Measurements from ENCODE around the gene INPP5F. TPM values are rescaled to one million over a fixed set of nuclear protein-coding genes. Genes with fewer than 3 reads are reported as not detected.

The INPP5F gene
- total and polyA plus RNA-seq, 9 of the 15 experiments (the other 6 are each of a cell fraction or from before 2014, with no cell fraction given): 1.6 to 7.3 (median 6.0) TPM

DNA sequence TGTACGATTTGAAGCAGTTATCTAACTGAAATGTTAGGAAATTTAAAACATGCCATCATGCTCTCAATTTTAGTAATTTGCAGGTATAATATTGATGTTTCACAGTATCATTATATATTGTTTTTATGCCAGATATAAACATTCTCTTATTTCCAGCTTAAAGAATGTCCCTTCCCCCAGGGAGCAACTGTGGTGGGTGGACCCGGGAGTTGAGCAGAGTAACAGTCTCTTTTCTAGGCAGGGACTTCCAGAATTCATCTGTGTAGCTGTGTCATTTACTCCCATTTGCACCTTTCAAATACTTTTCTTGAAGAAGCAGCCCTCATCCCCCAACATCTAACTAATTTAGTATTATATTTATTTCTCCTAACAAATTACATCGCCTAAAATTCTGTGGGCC lies 9.6 kb downstream of the INPP5F start:
- no peak overlapping the region for H2AFZ ChIP-seq (ENCODE audit: low read depth, low read length)
- H3K9me1 ChIP-seq (ENCODE audit: control insufficient read depth, insufficient read depth, low read length): no peaks in the 10 kb centered on the region
- ChIA-PET POLR2A (interaction anchor here (0.7 to 1.1 kb wide), 2 partner anchors 10 to 137 kb away, joined by 4 to 5 read pairs; partner anchors contain the start of genes INPP5F and MCMBP), CTCF (ENCODE audit: low intra/inter-chr PET ratio) (no interaction called here)
- H3K79me2 ChIP-seq (ENCODE audit: control insufficient read depth, insufficient read depth, low read length): no peaks in the 10 kb centered on the region
- no peak overlapping the region for H3K9ac ChIP-seq (ENCODE audit: insufficient read depth in 1 of 2, low read depth in 2 of 2, low read length in 2 of 2)
- no peak overlapping the region for H3K4me2 ChIP-seq (ENCODE audit: insufficient read depth, low read length)
- no peak overlapping the region for H3K27ac ChIP-seq (ENCODE audit: extremely low read depth, low read depth, low read length)
- no peaks in the 10 kb centered on the region for H3K27me3 ChIP-seq (ENCODE audit: control insufficient read depth in 2 of 2, insufficient read depth in 2 of 2, low read length in 2 of 2)
- H3K4me3 ChIP-seq: no peak overlapping the region
- H3K36me3 ChIP-seq (ENCODE audit: control insufficient read depth, insufficient read depth, low read length): no peaks in the 10 kb centered on the region
- no peak for TF ChIP-seq ZFP36 (IDR thresholded peaks at IDR 0.05; ENCODE audit: low read depth, low read length, partially characterized antibody)
- no peak for TF ChIP-seq ZNF24 (IDR thresholded peaks at IDR 0.05)
- no peak for TF ChIP-seq MCM7 (IDR thresholded peaks at IDR 0.05)
- TF ChIP-seq FOSL1 (tag; conservative IDR thresholded peaks at IDR 0.05): no peak
- TF ChIP-seq, protein P1, sequence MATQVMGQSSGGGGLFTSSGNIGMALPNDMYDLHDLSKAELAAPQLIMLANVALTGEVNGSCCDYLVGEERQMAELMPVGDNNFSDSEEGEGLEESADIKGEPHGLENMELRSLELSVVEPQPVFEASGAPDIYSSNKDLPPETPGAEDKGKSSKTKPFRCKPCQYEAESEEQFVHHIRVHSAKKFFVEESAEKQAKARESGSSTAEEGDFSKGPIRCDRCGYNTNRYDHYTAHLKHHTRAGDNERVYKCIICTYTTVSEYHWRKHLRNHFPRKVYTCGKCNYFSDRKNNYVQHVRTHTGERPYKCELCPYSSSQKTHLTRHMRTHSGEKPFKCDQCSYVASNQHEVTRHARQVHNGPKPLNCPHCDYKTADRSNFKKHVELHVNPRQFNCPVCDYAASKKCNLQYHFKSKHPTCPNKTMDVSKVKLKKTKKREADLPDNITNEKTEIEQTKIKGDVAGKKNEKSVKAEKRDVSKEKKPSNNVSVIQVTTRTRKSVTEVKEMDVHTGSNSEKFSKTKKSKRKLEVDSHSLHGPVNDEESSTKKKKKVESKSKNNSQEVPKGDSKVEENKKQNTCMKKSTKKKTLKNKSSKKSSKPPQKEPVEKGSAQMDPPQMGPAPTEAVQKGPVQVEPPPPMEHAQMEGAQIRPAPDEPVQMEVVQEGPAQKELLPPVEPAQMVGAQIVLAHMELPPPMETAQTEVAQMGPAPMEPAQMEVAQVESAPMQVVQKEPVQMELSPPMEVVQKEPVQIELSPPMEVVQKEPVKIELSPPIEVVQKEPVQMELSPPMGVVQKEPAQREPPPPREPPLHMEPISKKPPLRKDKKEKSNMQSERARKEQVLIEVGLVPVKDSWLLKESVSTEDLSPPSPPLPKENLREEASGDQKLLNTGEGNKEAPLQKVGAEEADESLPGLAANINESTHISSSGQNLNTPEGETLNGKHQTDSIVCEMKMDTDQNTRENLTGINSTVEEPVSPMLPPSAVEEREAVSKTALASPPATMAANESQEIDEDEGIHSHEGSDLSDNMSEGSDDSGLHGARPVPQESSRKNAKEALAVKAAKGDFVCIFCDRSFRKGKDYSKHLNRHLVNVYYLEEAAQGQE (IDR thresholded peaks at IDR 0.05; ENCODE audit: borderline replicate concordance): no peak
- TF ChIP-seq, protein P1 (CRISPR knock-in tag; IDR thresholded peaks at IDR 0.05; ENCODE audit: low read depth): no peak
- TF ChIP-seq PPARD (CRISPR knock-in tag; IDR thresholded peaks at IDR 0.05): no peak
- TF ChIP-seq ZKSCAN1 (IDR thresholded peaks at IDR 0.05; ENCODE audit: low read depth, low read length): no peak
- TF ChIP-seq ZNF57 (CRISPR knock-in tag; IDR thresholded peaks at IDR 0.05): no peak
- no peak for TF ChIP-seq MEIS2 (IDR thresholded peaks at IDR 0.05; ENCODE audit: partially characterized antibody)
- no peak for TF ChIP-seq LCOR (CRISPR knock-in tag; IDR thresholded peaks at IDR 0.05)
- TF ChIP-seq CHD1 (IDR thresholded peaks at IDR 0.05; ENCODE audit: low read length): no peak
- no peak for TF ChIP-seq ZNF217 (CRISPR knock-in tag; IDR thresholded peaks at IDR 0.05)
- TF ChIP-seq, protein P2, sequence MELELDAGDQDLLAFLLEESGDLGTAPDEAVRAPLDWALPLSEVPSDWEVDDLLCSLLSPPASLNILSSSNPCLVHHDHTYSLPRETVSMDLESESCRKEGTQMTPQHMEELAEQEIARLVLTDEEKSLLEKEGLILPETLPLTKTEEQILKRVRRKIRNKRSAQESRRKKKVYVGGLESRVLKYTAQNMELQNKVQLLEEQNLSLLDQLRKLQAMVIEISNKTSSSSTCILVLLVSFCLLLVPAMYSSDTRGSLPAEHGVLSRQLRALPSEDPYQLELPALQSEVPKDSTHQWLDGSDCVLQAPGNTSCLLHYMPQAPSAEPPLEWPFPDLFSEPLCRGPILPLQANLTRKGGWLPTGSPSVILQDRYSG (tag; conservative IDR thresholded peaks at IDR 0.05; ENCODE audit: low read depth): no peak
- no peak for TF ChIP-seq HNRNPUL1 (IDR thresholded peaks at IDR 0.05; ENCODE audit: low read length)
- no peak for TF ChIP-seq CBX3 (IDR thresholded peaks at IDR 0.05; ENCODE audit: borderline replicate concordance in 1 of 2, low read length in 2 of 2)
- no peak for TF ChIP-seq TAF7 (tag; IDR thresholded peaks at IDR 0.05)
- intact Hi-C loops (cut with micrococcal nuclease) (no loop called here), in situ Hi-C loops (cut with MboI) (no loop called here)
- WGBS (ENCODE audit: insufficient coverage, low coverage, missing lambda C conversion rate): 70% methylated on average over 3 of the region's 3 CpGs
- no TSS peak for BruUV-seq (replicated peaks)
- FAIRE-seq: no peak
- no peak for ATAC-seq
- no peaks in the 10 kb centered on the region for H3K9me3 ChIP-seq (replicated peaks; ENCODE audit: control insufficient read depth, insufficient read depth, low read depth, low read length)
- peaks cover 0 to 11% of the 10 kb centered on the region in 2 experiments; a peak in 3 of 5 replicates for H3K4me1 ChIP-seq (replicated peaks in 1 of 2; ENCODE audit: control insufficient read depth in 2 of 2, insufficient read depth in 2 of 2, low read length in 2 of 2)
- no peaks in the 10 kb centered on the region for H4K20me1 ChIP-seq (replicated peaks; ENCODE audit: control insufficient read depth, insufficient read depth, low read length)
- DNase-seq (ENCODE audit: extremely low read depth in 1 of 4, low spot score in 3 of 4): no peak

All from K562 (cell line).